Head of caudate nucleus (tissue), 42 donors: Measurements from ENCODE around the gene COLGALT1.
"Not testable (repeated sequence)": the region's sequence is repeated elsewhere in the genome, so short reads cannot be mapped to it uniquely, and the experiment has no call there.

ENCODE experiments used
- DNase-seq, 42 donors: peaks; one replicate each; pipeline versions ENCODE4 v3.0.0 to v3.0.0-alpha.2; 2020 to 2021; ENCODE audit warnings: mixed read lengths in 7 of 42
- intact Hi-C: fragments of 100-400 bp; cut with DNase I; formaldehyde crosslinking; loops from one replicate; pipeline ENCODE4 v1.15.0; 2022

The COLGALT1 gene

DNA sequence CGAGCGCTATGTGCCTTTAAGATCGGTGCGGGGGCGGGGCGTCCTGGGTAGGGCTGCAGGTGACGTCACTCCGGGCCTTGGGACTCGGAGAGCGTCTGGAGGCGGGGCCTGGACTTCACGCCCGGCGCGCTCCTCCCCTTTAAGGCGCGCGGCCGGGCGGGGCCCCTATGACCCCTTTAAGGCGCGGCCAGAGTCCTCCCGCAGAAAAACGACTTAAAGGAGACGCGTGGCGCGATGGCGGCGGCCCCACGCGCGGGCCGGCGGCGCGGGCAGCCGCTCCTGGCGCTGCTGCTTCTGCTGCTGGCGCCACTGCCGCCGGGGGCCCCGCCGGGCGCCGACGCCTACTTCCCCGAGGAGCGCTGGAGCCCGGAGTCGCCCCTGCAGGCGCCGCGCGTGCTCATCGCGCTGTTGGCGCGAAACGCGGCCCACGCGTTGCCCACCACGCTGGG, at the start of gene COLGALT1:
TSS of gene COLGALT1 (plus strand) at position 170 of the 449 bp plus-strand sequence. CDS start at position 235, 65 bp downstream.
- peak; percentile 98 to 100 (median 99) for DNase-seq
- intact Hi-C loops = no loop called here

DNA sequence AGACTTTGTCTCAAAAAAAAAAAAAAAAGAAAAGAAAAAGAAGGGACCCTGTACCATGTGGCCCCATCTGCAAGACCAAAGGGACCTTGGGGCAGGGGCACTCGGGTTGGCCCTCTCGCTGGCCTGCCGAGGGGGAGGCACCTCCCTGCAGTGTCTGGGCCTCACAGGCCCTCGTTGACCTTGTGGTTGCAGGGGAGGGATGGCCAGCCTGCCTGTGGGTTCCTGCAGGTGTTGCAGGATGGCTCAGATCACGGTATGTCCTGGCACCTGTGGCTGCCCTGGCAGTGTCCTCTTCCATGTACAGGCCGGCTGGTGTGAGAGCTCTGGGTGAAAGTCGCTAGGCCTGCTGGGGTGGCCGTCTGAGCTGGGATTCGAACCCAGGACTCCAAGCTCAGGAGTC, 48.7 kb upstream of the COLGALT1 start:
- no peak for DNase-seq
- intact Hi-C loops = no loop called here

DNA sequence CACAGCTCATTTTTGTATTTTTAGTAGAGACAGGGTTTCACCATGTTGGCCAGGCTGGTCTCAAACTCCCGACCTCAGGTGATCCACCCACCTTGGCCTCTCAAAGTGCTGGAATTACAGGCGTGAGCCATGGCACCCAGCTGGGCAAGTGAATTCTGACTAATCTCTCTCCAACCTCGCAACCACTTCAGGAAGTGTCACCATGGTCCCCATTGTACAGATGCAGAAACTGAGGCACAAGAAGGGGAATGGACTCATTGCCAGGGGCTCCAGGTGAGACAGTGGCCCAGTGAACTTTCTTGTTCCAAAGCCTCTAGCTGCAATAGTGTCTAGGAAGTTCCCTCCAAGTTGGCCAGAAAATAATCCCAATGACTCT, 46.9 kb upstream of the COLGALT1 start:
- intact Hi-C loops, DNase-seq: not testable (repeated sequence)

DNA sequence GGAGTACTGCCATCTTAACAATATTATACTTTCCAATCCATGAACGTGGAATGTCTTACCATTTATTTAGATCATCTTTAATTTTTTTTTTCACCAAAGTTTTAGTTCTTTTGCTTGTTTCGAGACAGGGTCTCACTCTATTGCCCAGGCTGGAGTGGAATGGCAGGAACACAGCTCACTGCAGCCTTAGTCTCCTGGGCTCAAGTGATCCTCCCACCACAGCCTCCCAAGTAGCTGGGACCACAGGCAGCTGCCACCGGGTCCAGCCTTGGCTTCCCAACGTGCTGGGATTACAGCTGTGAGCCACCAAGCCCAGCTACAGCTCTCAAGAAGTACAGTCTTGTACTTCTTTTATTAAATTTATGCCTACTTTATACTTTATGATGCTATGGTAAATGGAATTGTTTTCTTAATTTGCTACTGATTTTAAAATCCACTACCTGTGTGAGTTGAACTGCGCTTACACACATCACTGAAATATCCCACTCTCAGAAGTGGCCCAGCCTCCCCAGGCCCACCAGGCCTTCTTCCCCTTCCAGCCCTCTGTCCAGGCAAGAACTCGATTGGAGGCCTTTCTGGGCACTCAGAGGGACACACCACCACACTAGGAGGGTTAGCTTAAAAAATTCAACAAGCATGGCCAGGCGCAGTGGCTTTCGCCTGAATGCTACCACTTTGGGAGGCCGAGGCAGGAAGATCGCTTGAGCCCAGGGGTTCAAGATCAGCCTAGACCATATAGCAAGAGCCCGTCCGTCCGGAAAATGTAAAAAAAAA, 45.0 kb upstream of the COLGALT1 start:
- no peak for DNase-seq
- intact Hi-C loops = loop anchor here (5.0 kb wide), 1 partner anchor 38 kb away; the partner anchor contains the start of gene SLC27A1

DNA sequence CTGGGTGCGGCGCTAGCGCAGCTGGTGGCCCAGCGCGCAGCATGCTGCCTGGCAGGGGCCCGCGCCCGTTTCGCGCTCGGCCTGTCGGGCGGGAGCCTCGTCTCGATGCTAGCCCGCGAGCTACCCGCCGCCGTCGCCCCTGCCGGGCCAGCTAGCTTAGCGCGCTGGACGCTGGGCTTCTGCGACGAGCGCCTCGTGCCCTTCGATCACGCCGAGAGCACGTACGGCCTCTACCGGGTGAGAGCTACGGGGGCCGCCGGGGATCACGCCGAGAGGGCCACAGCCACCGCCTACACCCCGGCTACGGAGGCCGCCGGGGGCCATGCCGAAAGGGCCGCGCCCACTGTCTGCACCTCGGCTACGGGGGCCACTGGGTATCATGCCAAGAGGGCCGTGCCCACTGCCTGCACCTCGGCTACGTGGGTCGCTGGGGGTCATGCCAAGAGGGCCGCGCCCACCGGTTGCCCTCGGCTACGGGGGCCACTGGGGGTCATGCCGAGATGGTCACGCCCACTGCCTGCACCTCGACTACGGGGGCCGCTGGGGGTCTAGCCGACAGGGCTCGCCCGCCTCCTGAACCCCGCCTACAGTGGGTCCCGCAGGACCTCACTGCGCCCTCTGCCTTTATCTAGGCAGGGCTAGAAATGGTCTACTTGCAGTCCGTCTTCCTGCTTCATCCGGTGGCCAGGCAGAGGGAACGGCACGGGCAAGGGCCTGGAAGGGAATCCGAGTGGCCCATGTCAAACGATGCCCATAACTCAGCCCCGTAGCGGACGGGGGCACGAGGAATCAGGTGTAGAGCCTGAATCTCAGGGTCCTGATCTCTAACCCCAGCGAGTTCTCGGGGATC, 43.5 kb upstream of the COLGALT1 start:
- DNase-seq = peak; percentile 79 to 96 (median 90)
- intact Hi-C loops = loop anchor here (5.0 kb wide), 1 partner anchor 40 kb away; the partner anchor contains the start of gene SLC27A1

DNA sequence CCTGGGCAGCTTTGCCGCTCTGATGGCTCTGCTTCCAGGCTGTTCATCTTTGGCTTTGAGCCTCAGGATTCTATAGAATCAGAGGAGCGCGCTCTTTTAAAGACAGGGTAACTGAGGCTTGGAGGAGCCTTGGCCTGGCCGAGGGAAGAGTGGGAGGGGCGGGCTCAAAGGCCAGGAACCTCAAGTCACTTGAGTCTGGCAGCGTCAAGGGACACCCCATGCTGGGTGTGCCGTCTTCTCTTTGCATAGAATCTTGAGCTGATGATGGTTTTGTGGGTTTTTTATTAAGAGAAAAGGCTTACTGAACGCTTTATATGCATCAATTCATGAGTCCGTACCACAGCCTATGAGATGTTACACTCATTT, 42.9 kb upstream of the COLGALT1 start:
- intact Hi-C loops = loop anchor here (5.0 kb wide), 1 partner anchor 40 kb away; the partner anchor contains the start of gene SLC27A1
- no peak for DNase-seq

DNA sequence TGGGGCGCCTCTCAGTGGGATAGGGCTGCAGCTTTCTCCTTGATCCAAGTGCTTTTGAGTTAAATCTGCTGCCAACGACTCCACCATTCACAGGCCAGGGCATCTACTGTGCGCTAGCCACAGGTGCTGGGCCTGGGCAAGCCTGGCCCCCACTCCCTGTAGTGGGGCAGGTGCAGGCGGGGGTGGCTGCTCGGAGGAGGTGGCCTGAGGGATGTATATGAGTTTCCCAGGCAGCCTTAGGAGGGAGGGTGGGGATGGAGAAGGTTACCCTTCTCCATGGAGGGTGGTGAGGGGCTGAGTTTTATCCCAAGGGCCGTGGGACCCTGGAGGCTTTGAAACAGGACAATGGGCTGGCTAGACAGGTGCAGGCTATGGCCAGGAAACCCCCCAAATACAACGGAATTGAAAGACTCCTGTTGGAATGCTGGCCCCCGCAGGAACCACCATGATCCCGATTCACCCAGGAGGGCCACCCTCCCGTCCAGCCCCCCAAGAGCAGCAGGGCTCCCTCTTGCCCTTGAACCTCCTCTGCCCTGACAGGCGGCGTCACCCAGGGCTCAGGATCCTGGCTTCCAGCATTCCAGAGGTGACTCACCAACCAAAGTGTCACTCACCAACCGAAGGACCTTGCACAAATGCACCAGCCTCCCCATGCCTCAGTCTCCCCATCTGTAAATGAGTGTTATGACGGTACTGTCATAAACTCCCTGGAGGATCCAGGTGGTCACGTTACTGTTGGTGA, 39.9 kb upstream of the COLGALT1 start:
- no peak for DNase-seq
- intact Hi-C loops = no loop called here

DNA sequence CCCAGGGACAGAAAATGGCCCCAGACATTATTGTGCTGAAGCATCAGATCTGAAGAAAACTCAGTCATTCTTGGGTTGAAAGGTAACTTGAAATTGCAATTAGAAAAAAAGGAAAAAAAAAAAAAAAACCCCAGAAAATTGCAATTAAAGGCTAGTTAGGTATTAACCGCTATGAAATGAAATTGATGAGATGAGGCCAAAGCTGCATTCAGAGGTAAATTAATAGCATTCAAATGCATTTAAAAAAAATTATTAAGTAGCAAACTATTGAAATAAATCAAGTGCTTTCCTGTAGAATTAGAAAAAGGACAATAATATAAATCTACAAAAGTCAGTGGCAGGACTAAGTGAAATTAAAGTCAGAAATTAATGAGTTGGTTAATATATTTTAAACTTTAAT, 37.6 kb upstream of the COLGALT1 start:
- intact Hi-C loops = no loop called here
- DNase-seq = no peak

DNA sequence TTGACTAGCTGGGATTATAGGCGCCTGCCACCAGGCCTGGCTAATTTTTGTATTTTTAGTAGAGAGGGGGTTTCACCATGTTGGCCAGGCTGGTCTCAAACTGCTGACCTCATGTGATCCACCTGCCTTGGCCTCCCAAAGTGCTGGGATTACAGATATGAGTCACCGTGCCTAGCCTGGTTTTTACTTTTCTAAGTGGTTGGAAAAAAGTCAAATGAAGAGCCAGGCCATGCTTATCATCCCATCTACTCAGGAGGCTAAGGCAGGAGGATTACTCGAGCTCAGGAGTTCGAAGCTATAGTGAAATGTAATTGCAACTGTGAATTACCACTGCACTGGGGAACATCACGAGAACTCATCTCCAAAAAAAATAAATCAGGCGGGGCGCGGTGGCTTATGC, 36.8 kb upstream of the COLGALT1 start:
- intact Hi-C loops = not testable (repeated sequence)

DNA sequence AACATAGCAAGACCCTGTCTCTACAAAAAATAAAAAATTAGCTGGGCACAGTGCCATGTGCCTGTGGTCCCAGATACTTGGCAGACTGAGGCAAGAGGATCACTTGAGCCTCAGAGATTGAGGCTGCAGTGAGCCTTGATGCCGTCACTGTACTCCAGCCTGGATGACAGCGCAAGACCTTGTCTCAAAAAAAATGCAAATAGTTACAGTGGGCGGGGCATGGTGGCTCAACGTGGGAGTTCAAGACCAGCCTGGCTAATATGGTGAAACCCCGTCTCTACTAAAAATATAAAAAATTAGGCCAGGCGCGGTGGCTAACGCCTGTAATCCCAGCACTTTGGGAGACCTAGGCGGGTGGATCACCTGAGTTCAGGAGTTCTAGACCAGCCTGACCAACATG, 35.5 kb upstream of the COLGALT1 start:
- no peak for DNase-seq
- intact Hi-C loops = no loop called here

More for the DNA sequence above, 36.8 kb upstream of the COLGALT1 start:
- not testable (repeated sequence) for DNase-seq

DNA sequence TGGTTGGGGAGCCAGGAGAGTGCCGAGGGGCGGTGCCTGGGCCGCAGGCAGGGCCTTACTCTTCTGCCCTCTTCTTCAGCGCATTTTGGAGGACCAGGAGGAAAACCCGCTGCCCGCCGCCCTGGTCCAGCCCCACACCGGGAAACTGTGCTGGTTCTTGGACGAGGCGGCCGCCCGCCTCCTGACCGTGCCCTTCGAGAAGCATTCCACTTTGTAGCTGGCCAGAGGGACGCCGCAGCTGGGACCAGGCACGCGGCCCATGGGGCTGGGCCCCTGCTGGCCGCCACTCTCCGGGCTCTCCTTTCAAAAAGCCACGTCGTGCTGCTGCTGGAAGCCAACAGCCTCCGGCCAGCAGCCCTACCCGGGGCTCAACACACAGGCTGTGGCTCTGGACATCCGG, 34.6 kb upstream of the COLGALT1 start:
- intact Hi-C loops = no loop called here
- DNase-seq = peak in 1 of 42 donors; percentile 18

DNA sequence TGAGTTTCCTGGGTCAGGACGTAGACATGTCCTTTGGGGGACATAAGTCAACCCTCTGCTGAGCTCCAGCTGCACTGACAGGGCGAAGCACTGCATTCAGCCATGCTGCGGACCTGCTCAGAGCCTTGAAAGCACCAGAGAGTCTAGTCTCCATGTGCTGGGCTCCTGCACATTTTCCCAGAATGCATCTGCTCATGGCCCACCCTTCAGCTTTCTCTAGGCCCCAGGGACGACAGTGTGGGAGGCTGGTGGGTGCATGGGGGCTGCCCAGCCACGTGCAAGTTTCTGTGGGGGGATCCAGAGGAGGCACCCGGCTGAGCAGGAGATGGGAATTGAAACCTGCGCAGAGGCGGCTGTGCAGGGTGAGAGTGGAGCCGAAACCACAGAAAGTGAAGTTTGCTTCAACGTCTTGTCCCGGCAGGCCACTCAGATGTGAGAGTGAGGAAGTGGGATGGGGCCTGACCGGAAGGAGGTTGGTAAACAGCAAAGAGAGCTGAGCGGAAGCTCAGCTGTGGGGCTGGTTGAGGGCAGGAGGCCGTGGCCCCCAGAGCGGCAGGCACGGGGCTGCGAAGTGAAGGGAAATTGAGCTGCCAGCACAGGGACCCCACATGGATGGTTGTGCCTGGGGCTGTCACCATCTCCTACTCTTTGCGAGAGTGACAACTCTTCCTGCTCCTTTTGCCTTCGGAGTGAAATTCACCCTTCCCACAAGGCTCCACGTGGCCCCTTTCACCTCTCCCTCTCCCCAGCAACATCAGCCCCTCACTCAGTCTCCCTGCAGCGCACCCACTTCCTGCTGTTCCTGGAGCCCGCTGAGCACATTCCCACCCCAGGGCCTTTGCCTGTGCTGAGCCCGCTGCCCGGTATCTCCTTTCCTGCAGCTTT, 32.2 kb upstream of the COLGALT1 start:
- peak in 38 of 42 donors; percentile 16 to 78 (median 51) for DNase-seq
- intact Hi-C loops = no loop called here

DNA sequence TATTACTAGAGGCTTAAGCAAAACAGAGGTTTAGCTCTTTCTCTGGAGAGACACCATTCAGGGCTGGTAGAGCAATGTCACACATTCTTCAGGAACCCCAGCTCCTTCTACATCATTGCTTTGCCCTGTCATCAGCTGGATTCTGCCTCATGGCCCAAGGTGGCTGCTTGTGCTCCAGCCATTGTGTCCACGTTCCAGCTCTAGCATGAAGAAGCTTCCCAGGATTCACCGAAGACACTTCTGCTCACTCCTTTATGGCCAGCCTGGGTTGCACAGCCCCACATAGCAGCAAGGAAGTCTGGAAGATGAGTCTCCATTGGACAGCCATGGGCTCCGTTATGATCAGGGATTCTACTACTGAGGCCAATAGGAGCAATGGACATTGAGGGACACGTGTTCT, 30.8 kb upstream of the COLGALT1 start:
- DNase-seq = no peak
- intact Hi-C loops = no loop called here

DNA sequence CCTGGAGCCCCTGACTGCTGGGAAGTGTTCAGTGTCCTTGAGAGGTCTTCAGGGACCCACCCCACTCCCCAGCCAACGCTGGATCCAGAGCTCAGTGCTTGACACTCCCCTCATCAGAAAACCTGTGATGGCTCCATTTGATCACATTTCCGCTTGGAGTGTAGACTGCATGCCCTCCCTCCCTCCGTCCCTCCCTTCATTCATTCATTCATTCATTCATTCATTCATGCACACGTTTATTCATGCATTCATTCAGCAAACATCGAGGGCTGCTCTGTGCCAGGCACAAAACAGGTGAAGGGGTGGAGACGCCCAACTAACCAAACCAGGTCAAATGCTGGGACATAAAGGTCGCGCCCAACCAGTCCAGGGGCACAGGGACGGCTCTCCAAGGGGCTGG, 30.3 kb upstream of the COLGALT1 start:
- intact Hi-C loops = no loop called here
- DNase-seq = no peak

DNA sequence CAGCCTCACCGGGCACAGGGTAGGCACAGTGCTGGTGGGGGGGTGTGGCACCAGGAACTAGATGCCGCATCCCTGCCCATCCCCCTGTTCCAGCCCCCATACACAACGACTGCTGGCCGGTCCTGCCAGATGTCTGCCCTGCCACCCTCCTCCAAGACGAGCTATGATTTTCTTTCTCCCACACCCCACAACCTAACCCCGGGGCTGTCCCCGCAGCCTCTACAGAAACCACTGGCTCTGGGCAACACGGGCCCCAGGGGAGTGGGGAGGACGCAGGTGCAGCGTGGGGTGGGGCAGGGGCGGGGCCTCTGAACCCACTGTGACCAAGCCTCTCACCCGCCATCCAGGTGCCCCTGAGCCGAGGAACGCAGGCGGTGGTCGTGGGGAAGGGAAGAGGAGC, 28.5 kb upstream of the COLGALT1 start:
- intact Hi-C loops = no loop called here
- peak in 1 of 42 donors; percentile 14 for DNase-seq

DNA sequence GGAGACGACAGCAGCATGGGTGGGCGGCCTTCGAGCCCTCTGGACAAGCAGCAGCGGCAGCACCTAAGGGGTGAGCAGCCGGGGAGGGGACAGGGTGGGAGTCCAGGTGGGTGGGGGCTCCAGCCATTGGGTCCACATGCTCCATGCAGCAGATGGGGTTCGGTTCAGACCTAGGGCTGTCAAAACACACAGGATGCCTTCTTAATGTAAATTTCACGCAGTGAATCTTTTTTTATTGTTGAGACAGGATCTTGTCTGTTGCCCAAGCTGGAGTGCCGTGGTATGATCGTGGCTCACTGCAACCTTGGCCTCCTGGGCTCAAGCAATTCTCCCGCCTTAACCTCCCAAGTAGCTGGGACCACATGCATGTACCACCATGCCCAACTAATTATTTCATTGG, 28.1 kb upstream of the COLGALT1 start:
- no peak for DNase-seq
- intact Hi-C loops = no loop called here

DNA sequence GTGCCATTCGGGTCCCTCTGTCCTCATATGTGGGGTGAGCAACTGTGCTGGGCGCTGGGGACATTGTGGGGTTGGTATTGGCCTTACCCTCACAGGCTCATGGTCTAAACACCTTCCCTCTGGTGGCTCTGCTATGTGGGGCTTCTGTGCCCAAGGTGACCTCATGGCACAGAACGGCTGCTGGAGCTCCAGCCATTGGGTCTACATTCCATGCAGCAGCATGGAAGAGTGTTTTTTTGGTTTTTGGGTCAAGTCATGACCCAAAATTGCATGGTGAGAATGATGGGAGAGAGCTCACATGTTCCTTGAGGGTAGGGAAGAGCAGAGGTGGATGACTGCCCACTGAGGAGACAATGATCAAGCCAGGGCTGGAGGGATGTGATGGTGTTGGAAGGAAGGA, 26.8 kb upstream of the COLGALT1 start:
- no peak for DNase-seq
- intact Hi-C loops = no loop called here
